Panc1 (cell line): ENCODE measurements around the gene DEFB114. TPM values are rescaled to one million over a fixed set of nuclear protein-coding genes. Genes with fewer than 3 reads are reported as not detected.
A peak's percentile ranks its signal among the peaks of the same experiment; 100 is the strongest.

Source experiments
- ATAC-seq: fragments of 200-7000 bp; cut with Tn5 transposase; 2 replicates; pipeline ENCODE4 v1.9.1; 2020; ENCODE audit warnings: mild to moderate bottlenecking, moderate library complexity
- BruUV-seq: library from RNA; stranded (reverse); fragments of 400-500 nt; replicated peaks from 2 replicates; lab custom pipeline; 2021; lab: Mats Ljungman, UMichigan
- CTCF ChIA-PET: fragments of 300-600 bp; sonication (Branson Sonifier 250); formaldehyde crosslinking; loops from one replicate; lab custom pipeline; 2022; ENCODE audit warnings: antibody characterized with exemption; lab: Charles Lee
- POLR2A ChIA-PET: fragments of 300-600 bp; sonication (Branson Sonifier 250); formaldehyde crosslinking; loops from one replicate; lab custom pipeline; 2022; ENCODE audit warnings: antibody characterized with exemption; lab: Charles Lee
- DNase-seq: peaks from one replicate; pipeline ENCODE4 v3.0.0-alpha.2; 2010; ENCODE audit warnings: low read depth, low spot score
- H3K27ac ChIP-seq: 2 replicates; pipeline ENCODE4 v1.5.1; 2011; ENCODE audit warnings: mild to moderate bottlenecking, low read length, inconsistent platforms
- H3K27me3 ChIP-seq: fragments of 200-500 bp; sonication (Bioruptor generic); 2 replicates; pipeline ENCODE4 v1.6.0; 2014; ENCODE audit warnings: low read length, inconsistent platforms; ENCODE audit not compliant: control insufficient read depth, insufficient read depth
- H3K36me3 ChIP-seq: fragments of 200-500 bp; sonication (Bioruptor generic); 2 replicates; pipeline ENCODE4 v1.5.1; 2014; ENCODE audit warnings: inconsistent platforms, mild to moderate bottlenecking, low read length, moderate library complexity; ENCODE audit not compliant: control insufficient read depth, insufficient read depth
- H3K4me1 ChIP-seq: 2 replicates; pipeline ENCODE4 v1.5.1; 2011; ENCODE audit warnings: inconsistent platforms, mild to moderate bottlenecking, low read length, moderate library complexity; ENCODE audit not compliant: control insufficient read depth, insufficient read depth
- H3K4me3 ChIP-seq, 2 experiments: 2 replicates each; pipeline ENCODE4 v1.5.1; 2011 to 2012; ENCODE audit warnings: low read depth in 2 of 2, low read length in 2 of 2, mild to moderate bottlenecking in 2 of 2, inconsistent platforms in 1 of 2, moderate library complexity in 1 of 2
- H3K9me3 ChIP-seq: fragments of 200-500 bp; sonication (Bioruptor generic); 2 replicates; pipeline ENCODE4 v1.5.1; 2014; ENCODE audit warnings: low read depth, mild to moderate bottlenecking, inconsistent platforms, low read length, moderate library complexity; ENCODE audit not compliant: control insufficient read depth, insufficient read depth
- POLR2AphosphoS5 ChIP-seq: IDR thresholded peaks from 2 replicates; pipeline ENCODE4 v1.6.1; 2012; ENCODE audit warnings: mild to moderate bottlenecking, low read depth, low read length, moderate library complexity
- SIN3A ChIP-seq: IDR thresholded peaks from 2 replicates; pipeline ENCODE4 v1.6.1; 2012; ENCODE audit warnings: low read depth, mild to moderate bottlenecking, low read length, moderate library complexity, borderline replicate concordance; ENCODE audit not compliant: insufficient read depth
- TCF7L2 ChIP-seq: IDR thresholded peaks from 2 replicates; pipeline ENCODE4 v1.6.1; 2011; ENCODE audit warnings: mild to moderate bottlenecking, low read depth, low read length, inconsistent platforms
- in situ Hi-C: cut with HindIII; loops from 2 replicates; pipeline ENCODE4 v1.10.0; 2016; ENCODE audit warnings: low sequenced_read_pairs, low pct_unique_long_range_greater_than_20kb
- intact Hi-C: fragments of 100-400 bp; cut with micrococcal nuclease; formaldehyde crosslinking; loops from one replicate; pipeline ENCODE4 v1.10.0; 2022; ENCODE audit not compliant: unreplicated experiment
- total RNA-seq: library from RNA; stranded (reverse); gene quantifications from one replicate; pipeline ENCODE4 v1.2.1, GENCODE V29; 2021; ENCODE audit not compliant: unreplicated experiment
- TF ChIP-seq, protein P1 (sequence below), 2 experiments: IDR thresholded peaks; 2 replicates each; pipeline ENCODE4 v1.6.1; 2011 to 2012; ENCODE audit warnings: low read depth in 2 of 2, control low read depth in 1 of 2, low read length in 1 of 2, mild to moderate bottlenecking in 1 of 2, moderate library complexity in 1 of 2; ENCODE audit not compliant: insufficient read depth in 1 of 2
- TF ChIP-seq, protein P2 (sequence below): fragments of 450-650 bp; IDR thresholded peaks from 2 replicates; pipeline ENCODE4 v1.5.1; 2017; ENCODE audit warnings: mild to moderate bottlenecking

Gene DEFB114
- total RNA-seq, 1 experiment from 2014 or later: not detected

DNA sequence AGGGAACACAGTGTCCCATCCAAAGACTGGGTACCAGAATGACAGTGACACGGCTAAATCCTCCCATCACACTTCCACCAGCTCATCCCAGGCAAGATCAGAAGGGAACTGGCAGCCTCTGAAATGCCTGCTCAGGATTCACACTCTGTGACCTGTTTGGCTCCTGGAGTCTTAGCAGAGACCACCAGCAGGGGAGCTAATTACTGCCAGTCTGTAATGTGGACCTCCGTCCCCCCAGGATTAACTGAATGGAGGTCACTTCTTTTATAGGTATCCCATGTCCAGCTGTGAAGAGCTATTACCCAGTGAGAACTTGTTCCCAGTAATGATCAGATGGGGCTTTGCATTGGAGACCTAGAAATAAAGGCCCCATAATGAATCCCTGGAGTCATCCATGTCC is 45.2 kb downstream of the DEFB114 start:
- H3K27me3 ChIP-seq: no peaks in the 10 kb centered on the region
- in situ Hi-C loops (no loop called here), intact Hi-C loops (no loop called here)
- ATAC-seq (no peak), DNase-seq (no peak)
- H3K27ac ChIP-seq: no peak overlapping the region
- ChIA-PET POLR2A (no interaction called here), CTCF (no interaction called here)
- no peaks in the 10 kb centered on the region for H3K9me3 ChIP-seq
- H3K4me3 ChIP-seq: no peak overlapping the region
- BruUV-seq: no TSS peak
- no peaks in the 10 kb centered on the region for H3K4me1 ChIP-seq
- TF ChIP-seq POLR2AphosphoS5 (no peak), TCF7L2 (no peak)
- TF ChIP-seq, protein P1, sequence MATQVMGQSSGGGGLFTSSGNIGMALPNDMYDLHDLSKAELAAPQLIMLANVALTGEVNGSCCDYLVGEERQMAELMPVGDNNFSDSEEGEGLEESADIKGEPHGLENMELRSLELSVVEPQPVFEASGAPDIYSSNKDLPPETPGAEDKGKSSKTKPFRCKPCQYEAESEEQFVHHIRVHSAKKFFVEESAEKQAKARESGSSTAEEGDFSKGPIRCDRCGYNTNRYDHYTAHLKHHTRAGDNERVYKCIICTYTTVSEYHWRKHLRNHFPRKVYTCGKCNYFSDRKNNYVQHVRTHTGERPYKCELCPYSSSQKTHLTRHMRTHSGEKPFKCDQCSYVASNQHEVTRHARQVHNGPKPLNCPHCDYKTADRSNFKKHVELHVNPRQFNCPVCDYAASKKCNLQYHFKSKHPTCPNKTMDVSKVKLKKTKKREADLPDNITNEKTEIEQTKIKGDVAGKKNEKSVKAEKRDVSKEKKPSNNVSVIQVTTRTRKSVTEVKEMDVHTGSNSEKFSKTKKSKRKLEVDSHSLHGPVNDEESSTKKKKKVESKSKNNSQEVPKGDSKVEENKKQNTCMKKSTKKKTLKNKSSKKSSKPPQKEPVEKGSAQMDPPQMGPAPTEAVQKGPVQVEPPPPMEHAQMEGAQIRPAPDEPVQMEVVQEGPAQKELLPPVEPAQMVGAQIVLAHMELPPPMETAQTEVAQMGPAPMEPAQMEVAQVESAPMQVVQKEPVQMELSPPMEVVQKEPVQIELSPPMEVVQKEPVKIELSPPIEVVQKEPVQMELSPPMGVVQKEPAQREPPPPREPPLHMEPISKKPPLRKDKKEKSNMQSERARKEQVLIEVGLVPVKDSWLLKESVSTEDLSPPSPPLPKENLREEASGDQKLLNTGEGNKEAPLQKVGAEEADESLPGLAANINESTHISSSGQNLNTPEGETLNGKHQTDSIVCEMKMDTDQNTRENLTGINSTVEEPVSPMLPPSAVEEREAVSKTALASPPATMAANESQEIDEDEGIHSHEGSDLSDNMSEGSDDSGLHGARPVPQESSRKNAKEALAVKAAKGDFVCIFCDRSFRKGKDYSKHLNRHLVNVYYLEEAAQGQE (IDR thresholded peaks at IDR 0.05; ENCODE audit: insufficient read depth in 1 of 2, low read depth in 2 of 2, low read length in 1 of 2): no peak
- TF ChIP-seq, protein P2, sequence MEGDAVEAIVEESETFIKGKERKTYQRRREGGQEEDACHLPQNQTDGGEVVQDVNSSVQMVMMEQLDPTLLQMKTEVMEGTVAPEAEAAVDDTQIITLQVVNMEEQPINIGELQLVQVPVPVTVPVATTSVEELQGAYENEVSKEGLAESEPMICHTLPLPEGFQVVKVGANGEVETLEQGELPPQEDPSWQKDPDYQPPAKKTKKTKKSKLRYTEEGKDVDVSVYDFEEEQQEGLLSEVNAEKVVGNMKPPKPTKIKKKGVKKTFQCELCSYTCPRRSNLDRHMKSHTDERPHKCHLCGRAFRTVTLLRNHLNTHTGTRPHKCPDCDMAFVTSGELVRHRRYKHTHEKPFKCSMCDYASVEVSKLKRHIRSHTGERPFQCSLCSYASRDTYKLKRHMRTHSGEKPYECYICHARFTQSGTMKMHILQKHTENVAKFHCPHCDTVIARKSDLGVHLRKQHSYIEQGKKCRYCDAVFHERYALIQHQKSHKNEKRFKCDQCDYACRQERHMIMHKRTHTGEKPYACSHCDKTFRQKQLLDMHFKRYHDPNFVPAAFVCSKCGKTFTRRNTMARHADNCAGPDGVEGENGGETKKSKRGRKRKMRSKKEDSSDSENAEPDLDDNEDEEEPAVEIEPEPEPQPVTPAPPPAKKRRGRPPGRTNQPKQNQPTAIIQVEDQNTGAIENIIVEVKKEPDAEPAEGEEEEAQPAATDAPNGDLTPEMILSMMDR: no peak
- H3K36me3 ChIP-seq: no peaks in the 10 kb centered on the region

DNA sequence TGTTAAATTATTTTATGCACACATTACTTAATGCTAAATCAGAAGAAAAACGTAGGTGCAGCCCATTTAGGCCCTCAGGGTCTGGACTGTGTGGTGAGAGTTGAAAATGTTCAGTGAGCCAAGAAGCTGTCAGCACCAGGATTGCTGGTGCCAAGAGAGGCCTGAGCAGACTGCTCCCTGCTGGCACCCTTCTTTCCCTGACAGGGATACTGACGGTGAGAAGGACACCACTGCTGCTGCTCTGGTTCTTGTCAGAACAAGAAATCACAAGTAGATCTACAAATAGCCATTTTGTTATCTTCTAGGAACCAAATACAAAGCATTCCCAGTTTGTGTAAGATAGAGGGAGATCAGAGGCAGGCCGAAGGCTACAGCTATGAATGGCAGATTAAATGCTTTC is 48.9 kb downstream of the DEFB114 start:
- Histone ChIP-seq H3K27me3 (no peaks in the 10 kb centered on the region), H3K36me3 (no peaks in the 10 kb centered on the region), H3K27ac (no peak overlapping the region), H3K4me1 (no peaks in the 10 kb centered on the region), H3K9me3 (no peaks in the 10 kb centered on the region), H3K4me3 (no peak overlapping the region)
- intact Hi-C loops: no loop called here
- DNase-seq: no peak
- CTCF ChIA-PET: no interaction called here
- peak; percentile 58; the same call in 1 of the 2 replicates for ATAC-seq
- POLR2A ChIA-PET: no interaction called here
- in situ Hi-C loops: no loop called here
- BruUV-seq: no TSS peak
- TF ChIP-seq, protein P1 (IDR thresholded peaks at IDR 0.05; ENCODE audit: insufficient read depth in 1 of 2, low read depth in 2 of 2, low read length in 1 of 2): no peak
- TF ChIP-seq SIN3A (no peak), POLR2AphosphoS5 (no peak), TCF7L2 (peak; percentile 38; the same call in 1 of the 2 replicates)
- TF ChIP-seq, protein P2: no peak
